MCF 10A (cell line): ENCODE measurements around the gene NCOA5. TPM values are rescaled to one million over a fixed set of nuclear protein-coding genes. Genes with fewer than 3 reads are reported as not detected.

Source experiments
- BruUV-seq: library from RNA; stranded (reverse); fragments of 400-500 nt; replicated peaks from 2 replicates; lab custom pipeline; 2021; lab: Mats Ljungman, UMichigan
- CTCF ChIA-PET: fragments of 300-600 bp; sonication (Branson Sonifier 250); formaldehyde crosslinking; extraction: SDS; loops from one replicate; lab custom pipeline; 2021; ENCODE audit warnings: antibody characterized with exemption, inconsistent platforms; lab: Yijun Ruan, JAX
- POLR2A ChIA-PET: fragments of 300-600, 350-650 bp; sonication (Branson Sonifier 250); formaldehyde crosslinking; extraction: SDS; loops from one replicate; lab custom pipeline; 2020; ENCODE audit warnings: antibody characterized with exemption, inconsistent platforms; lab: Yijun Ruan, JAX
- DNase-seq: peaks from one replicate; pipeline ENCODE4 v3.0.0-alpha.2; 2018; ENCODE audit not compliant: unreplicated experiment
- H3K27ac Mint-ChIP-seq: one replicate; pipeline ENCODE4 v1.8.0; 2022; ENCODE audit warnings: mild to moderate bottlenecking, low read depth, mixed read lengths; ENCODE audit not compliant: unreplicated experiment
- H3K27me3 Mint-ChIP-seq: one replicate; pipeline ENCODE4 v1.8.0; 2022; ENCODE audit warnings: mixed read lengths; ENCODE audit not compliant: insufficient read depth, unreplicated experiment
- H3K36me3 Mint-ChIP-seq: one replicate; pipeline ENCODE4 v1.8.0; 2022; ENCODE audit warnings: mild to moderate bottlenecking, moderate library complexity, mixed read lengths; ENCODE audit not compliant: insufficient read depth, unreplicated experiment
- H3K4me1 Mint-ChIP-seq: one replicate; pipeline ENCODE4 v1.8.0; 2022; ENCODE audit warnings: mixed read lengths; ENCODE audit not compliant: insufficient read depth, unreplicated experiment
- H3K4me3 Mint-ChIP-seq: one replicate; pipeline ENCODE4 v1.8.0; 2022; ENCODE audit warnings: mild to moderate bottlenecking, moderate library complexity, mixed read lengths; ENCODE audit not compliant: unreplicated experiment
- H3K9me3 Mint-ChIP-seq: one replicate; pipeline ENCODE4 v1.8.0; 2022; ENCODE audit warnings: mixed read lengths; ENCODE audit not compliant: unreplicated experiment
- CTCF ChIP-seq: fragments of 200-600 bp; IDR thresholded peaks from one replicate; pipeline ENCODE4 v1.8.0; 2022; ENCODE audit warnings: antibody characterized with exemption, mild to moderate bottlenecking; ENCODE audit not compliant: unreplicated experiment
- intact Hi-C: fragments of 100-400 bp; cut with micrococcal nuclease; formaldehyde crosslinking; loops from 2 replicates; pipeline ENCODE4 v1.14.1; 2022
- total RNA-seq: library from RNA; stranded (reverse); gene quantifications from 2 replicates; pipeline ENCODE4 v1.2.3, GENCODE V29; 2022

The NCOA5 gene
- total RNA-seq, 1 experiment from 2014 or later: 26.0 TPM

GRCh38 chr20:46065691-46066090 is 24.1 kb downstream of the NCOA5 start:
- Mint-ChIP-seq H3K4me3 (no peak overlapping the region), H3K4me1 (no peaks in the 10 kb centered on the region), H3K9me3 (no peaks in the 10 kb centered on the region), H3K27ac (no peak overlapping the region), H3K36me3 (peaks cover 45% of the 10 kb centered on the region), H3K27me3 (no peaks in the 10 kb centered on the region)
- no TSS peak for BruUV-seq
- CTCF ChIA-PET: interaction anchor here (0.6 to 1.4 kb wide), 6 partner anchors 9 to 79 kb away, joined by 3 to 6 read pairs (median 3); no protein-coding TSS in a partner anchor
- intact Hi-C loops: no loop called here
- POLR2A ChIA-PET: no interaction called here
- DNase-seq: no peak
- TF ChIP-seq CTCF: no peak

GRCh38 chr20:46065006-46065405 is 24.8 kb downstream of the NCOA5 start:
- no peaks in the 10 kb centered on the region for H3K9me3 Mint-ChIP-seq
- H3K27ac Mint-ChIP-seq: no peak overlapping the region
- peaks cover 50% of the 10 kb centered on the region for H3K36me3 Mint-ChIP-seq
- DNase-seq: no peak
- no peak for TF ChIP-seq CTCF
- H3K4me1 Mint-ChIP-seq: no peaks in the 10 kb centered on the region
- intact Hi-C loops: no loop called here
- BruUV-seq: no TSS peak
- no peaks in the 10 kb centered on the region for H3K27me3 Mint-ChIP-seq
- CTCF ChIA-PET: no interaction called here
- no peak overlapping the region for H3K4me3 Mint-ChIP-seq
- POLR2A ChIA-PET: no interaction called here

- no peak for DNase-seq
- no peak for TF ChIP-seq CTCF
- Mint-ChIP-seq H3K4me1 (no peaks in the 10 kb centered on the region), H3K4me3 (no peak overlapping the region), H3K27me3 (no peaks in the 10 kb centered on the region), H3K9me3 (no peaks in the 10 kb centered on the region), H3K36me3 (peaks cover 55% of the 10 kb centered on the region), H3K27ac (no peak overlapping the region)
- BruUV-seq: no TSS peak
- ChIA-PET POLR2A (no interaction called here), CTCF (no interaction called here)
- intact Hi-C loops: no loop called here
These were observed 26.1 kb downstream of the NCOA5 start for GRCh38 chr20:46063652-46064054.

- H3K36me3 Mint-ChIP-seq: peaks cover 55% of the 10 kb centered on the region
- DNase-seq: no peak
- no peak overlapping the region for H3K4me3 Mint-ChIP-seq
- TF ChIP-seq CTCF: no peak
- no TSS peak for BruUV-seq
- POLR2A ChIA-PET: no interaction called here
- H3K9me3 Mint-ChIP-seq: no peaks in the 10 kb centered on the region
- H3K27me3 Mint-ChIP-seq: no peaks in the 10 kb centered on the region
- intact Hi-C loops: no loop called here
- no peaks in the 10 kb centered on the region for H3K4me1 Mint-ChIP-seq
- CTCF ChIA-PET: no interaction called here
- H3K27ac Mint-ChIP-seq: no peak overlapping the region
These were observed 26.6 kb downstream of the NCOA5 start for GRCh38 chr20:46063151-46063550.
